ENCODE measurements around the gene SLC12A6.
A peak's percentile ranks its signal among the peaks of the same experiment; 100 is the strongest.

DNA sequence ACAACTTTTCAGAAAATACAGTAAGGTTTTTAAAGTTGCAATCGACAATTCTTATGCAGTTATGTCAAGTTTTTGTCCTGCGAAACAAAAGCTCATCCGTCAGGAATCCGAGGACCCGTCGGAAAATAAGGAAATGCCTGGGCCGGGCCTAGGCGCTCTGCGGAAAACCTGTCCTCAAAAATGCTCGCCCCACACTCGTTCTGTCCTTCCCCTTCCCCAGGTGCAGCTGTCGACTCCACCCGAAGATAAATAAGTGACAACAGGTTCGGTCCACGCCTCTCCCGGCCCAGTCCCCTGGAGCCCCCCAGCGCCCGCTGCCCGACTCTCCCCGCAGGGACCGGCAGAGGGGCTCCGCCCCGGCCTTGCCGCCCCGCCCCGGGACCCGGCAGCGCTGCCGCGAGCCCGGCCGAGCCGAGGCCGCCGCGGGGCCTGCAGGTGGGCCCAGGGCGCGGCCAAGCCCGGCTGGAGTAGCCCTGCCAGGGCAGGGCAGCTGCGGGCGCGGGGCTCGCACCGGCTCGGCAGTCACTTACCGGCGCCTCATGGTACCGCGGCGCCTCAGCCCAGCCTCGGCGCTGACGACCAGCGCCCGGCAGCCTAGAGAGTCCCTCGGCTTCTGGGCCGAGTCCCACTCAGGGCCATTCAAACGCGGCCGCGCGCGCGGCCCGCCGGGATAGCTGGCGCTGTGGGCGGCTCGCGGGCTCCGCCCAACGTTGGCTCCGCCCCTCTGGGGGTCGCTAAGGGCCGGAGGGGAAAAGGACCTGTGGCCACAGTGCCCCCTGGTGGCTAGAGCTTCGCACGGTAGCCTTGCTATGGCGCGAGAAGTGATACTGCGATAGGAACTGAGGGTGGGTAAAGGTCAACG is 127.9 kb downstream of the SLC12A6 start, which contains the start of gene KATNBL1:
- TF ChIP-seq, protein P1, sequence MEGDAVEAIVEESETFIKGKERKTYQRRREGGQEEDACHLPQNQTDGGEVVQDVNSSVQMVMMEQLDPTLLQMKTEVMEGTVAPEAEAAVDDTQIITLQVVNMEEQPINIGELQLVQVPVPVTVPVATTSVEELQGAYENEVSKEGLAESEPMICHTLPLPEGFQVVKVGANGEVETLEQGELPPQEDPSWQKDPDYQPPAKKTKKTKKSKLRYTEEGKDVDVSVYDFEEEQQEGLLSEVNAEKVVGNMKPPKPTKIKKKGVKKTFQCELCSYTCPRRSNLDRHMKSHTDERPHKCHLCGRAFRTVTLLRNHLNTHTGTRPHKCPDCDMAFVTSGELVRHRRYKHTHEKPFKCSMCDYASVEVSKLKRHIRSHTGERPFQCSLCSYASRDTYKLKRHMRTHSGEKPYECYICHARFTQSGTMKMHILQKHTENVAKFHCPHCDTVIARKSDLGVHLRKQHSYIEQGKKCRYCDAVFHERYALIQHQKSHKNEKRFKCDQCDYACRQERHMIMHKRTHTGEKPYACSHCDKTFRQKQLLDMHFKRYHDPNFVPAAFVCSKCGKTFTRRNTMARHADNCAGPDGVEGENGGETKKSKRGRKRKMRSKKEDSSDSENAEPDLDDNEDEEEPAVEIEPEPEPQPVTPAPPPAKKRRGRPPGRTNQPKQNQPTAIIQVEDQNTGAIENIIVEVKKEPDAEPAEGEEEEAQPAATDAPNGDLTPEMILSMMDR (IDR thresholded peaks at IDR 0.05), result peak; percentile 94
- peak; percentile 92; the same call in 1 of the 2 replicates for TF ChIP-seq ZFX (IDR thresholded peaks at IDR 0.05; ENCODE audit: borderline replicate concordance)
